Measurements from ENCODE around the gene NCBP3.

The NCBP3 gene

GRCh38 chr17:3845621-3846436, at the start of gene NCBP3:
NCBP3 (minus strand) TSS chr17:3846246; CDS start chr17:3846223, 23 bp downstream.
- peak; percentile 97 for DNase-seq

DNA sequence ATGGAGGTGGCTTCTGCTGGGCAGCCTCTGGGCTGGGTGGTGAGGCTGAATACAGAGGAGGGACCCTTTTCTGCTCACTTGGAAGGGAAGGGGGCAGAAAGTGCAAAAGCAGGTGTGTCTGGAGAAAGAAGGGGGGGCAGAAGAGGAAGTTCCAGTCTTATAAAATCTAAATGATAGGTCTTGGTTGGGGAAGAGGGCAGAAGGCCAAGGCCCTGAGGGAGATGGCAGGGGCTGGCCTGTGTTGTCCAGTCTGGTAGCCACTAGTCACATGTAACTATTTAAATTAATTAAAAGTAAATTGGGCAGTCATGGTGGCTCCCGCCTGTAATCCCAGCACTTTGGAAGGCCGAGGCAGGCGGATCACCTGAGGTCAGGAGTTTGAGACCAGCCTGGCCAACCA, 49.3 kb upstream of the NCBP3 start:
- DNase-seq, result no peak

DNA sequence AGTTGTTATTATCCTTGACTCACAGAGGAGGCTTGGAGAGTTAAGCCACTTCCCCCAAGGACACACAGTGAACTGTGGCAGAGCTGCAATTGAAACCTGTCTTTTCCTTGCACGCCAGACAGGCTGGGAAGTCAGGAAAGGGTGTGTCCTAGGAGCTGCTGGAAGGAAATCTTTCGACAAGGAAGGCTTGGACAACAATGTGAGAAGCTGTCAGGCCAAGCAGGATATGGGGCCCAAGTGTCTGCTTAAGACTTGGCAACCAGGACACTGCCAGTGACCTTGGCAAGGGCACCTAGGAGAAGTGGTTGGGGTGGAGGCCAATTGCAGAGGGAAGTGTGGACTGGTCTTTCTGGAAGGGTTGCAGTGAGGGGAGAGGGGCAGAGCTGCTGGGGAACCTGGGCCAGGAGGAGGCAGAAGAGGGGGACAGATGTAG, 48.9 kb upstream of the NCBP3 start:
- DNase-seq, result peak; percentile 40

GRCh38 chr17:3894188-3894587, 48.1 kb upstream of the NCBP3 start:
- DNase-seq, result no peak

DNA sequence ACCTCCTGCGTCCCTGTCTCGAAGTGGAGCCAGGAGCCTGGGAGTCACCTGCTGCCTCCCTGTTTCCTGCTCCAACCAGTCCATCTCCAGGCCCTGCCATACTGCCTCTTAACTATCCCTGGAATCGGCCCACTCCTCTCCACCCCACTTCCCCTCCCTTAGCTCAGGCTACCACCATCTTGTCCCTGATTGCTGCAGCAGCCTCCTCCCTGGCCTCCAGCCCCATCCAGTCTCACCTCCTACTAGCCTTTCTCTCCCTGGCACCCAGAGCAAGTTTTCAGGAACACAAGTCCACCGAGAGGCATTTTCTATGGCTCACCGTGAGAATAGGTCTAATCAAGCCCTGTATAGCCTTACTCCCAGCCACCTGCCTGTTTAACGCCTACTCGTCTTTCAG, 47.7 kb upstream of the NCBP3 start:
- no peak for DNase-seq

DNA sequence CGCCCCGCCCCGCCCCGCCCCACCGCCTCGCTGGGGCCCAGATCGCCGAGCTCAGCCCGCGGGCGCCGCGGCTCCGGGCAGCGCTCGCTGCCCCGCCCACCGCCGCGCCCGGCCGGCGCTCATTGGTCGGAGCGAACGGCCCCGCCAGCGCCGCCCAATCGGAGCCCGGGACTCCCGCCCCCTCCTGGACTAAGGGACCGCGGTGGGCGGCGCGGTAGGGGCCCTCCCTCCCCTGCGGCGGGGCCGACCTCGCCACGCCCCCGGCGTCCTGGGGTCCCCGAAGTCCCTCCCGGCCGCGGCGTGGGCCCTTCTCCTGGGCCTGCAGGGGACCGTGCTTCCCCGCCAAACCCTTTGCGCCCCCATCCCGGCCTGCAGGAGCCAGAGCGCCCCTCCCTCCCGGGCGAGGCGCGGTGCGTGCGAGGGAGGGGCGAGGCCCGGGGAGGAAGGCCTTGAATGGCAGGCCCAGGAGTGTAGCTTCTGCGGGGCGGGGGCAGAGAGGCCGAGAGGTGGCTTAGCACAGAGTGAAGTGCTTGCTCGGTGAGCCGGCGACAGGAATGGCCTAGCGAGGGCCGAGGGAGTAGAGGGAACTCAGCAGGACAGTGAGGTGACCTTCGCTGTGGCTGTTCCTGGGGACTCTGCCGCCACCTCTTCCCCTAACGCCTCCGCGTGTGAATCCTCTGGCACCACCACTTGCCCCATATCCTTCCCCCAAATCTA, 47.1 kb upstream of the NCBP3 start, which contains the start of gene CAMKK1:
CAMKK1 (minus strand) TSS at position 51 of the 717 bp plus-strand sequence. CDS start 7,366 bp downstream, outside the sequence.
- DNase-seq, result peak; percentile 98

DNA sequence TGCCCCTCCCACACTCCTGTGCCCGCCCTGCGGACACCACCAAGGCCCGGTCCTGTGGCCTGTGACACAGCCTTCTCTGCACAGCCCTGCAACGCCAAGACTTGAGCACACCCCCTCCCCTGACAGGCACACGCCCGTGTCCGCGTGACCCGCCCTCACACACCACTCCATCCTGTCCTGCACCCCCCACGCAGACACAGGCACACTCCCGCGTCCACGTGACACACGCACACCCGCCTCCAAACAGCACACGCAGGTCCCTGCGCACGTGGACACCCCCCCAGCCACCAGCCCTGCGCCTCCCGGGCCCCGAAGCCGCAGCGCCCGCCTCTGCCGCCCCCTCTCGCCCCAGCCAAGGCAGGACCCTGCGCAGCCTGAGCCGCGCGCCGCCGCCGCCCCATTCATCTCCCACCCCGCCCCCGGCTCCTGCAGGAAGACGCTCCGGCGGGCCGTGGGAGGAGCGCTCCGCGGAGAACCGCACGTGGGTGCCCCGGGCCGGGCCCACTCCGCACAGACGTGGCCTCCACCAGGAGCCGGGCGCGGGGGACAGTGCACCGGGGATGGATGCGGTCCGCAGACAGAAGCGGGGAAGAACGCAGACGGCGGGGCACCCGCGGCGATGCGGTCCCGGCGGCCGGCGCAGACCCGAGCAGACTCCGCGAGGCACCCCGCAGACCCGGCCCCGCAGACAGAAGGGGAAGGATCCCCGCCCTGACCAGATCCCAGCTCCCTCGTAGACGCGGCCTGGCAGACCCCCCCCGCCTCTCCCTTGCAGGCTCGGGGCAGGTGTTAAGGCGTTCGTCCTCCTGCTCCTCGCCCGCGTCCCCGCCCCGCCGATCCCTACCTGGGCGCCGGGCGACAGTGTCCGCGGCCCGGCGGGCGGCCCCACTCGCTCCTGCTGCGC, 46.3 kb upstream of the NCBP3 start:
- peak; percentile 75 for DNase-seq

GRCh38 chr17:3891626-3892094, 45.6 kb upstream of the NCBP3 start:
- DNase-seq, result no peak

DNA sequence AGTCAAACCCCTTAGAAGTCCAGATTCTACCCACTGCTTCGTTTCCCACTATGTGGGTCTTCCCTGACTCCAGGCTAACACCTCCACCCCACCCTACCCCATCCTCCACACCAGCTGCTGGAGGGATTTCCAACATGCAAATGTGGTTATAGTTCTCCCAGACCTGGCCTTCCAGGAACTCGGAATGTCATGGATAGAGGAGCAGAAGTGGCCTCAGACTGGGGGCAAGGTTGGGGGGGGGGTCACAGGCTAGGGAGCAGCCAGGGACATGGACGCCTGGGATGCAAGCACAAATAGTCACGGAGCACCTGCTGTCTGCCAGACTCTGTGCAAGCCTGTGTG, 44.8 kb upstream of the NCBP3 start:
- peak; percentile 89 for DNase-seq

DNA sequence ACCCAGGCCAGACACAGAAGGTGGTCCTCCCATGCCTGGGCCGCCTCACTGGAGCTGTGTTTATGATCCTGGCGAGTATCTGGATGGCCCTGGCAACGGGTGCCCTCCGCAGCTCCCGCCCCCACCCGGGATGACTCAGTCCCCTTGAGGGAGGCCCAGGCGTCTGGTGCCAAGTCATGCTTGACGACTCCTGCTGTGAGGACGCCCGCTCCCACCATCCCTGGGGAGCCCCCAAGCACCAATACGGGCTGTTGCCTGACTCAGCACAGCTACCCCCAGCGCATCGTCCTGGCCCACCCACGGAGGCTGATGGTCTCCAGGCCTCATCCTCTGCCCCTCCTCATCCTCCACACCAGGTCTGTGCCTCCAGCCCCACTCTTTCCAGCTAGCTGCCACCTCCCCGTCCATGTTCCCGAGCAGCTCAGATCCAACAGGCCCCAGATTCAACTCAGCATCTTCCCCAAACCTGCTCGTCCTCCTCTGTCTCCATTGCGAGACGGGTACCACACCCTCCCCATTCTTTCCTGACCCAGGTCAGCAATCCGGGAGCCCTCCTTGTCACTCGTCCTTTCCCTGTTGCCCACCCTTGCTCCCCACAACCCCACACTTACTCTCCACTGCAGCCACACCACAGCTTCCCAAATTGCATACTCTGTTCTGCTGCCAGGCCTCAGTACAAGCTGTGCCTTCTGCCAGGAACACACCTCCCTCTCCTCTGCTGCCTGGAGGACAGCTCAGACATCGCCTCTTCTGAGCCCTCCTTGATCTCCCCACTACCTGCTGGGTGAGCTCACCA, 44.2 kb upstream of the NCBP3 start:
- DNase-seq, result peak; percentile 94

GRCh38 chr17:3889325-3890012, 43.4 kb upstream of the NCBP3 start:
- DNase-seq, result no peak

DNA sequence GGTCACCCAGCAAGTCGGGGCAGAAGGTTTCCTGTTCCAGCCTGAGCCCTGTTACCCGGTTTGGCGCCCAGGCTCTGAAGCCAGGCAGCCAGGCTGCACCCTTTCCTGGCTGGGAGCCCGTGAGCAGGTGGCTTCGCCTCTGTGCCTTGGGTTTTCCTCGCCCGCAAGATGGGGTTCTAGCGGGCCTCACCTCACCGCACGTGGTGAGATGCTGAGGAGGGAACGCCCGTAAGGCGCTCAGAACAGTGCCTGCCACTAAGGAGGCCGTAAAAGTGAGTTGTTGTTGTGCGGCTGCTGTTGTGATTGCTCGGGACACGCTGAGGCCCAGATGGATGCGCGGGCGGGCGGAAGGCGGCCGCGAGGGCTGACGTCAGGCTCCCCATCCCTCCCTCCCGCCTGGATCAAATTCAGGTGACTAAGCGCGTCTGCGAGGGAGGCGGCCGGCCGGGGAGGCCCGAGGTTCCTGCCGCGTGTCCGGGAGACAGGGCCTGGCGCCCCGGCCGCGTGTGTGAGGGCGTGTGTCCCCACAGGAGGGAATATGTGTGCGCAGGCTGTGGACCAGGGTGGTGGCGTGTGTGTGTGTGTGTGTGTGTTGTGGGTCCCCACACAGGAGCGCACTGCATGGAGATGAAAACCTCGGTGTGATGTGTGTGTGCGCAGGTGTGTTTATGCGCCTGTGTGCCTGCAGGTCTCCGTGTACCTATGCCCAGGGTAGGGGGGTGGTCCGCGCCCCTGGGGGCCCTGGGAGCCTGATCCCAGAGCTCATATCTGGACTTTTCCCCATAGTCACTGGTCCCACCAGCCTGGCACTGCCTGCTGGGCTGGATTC, 42.5 kb upstream of the NCBP3 start:
- DNase-seq, result peak; percentile 92

GRCh38 chr17:3887804-3888203, 41.8 kb upstream of the NCBP3 start:
- peak; percentile 73 for DNase-seq

DNA sequence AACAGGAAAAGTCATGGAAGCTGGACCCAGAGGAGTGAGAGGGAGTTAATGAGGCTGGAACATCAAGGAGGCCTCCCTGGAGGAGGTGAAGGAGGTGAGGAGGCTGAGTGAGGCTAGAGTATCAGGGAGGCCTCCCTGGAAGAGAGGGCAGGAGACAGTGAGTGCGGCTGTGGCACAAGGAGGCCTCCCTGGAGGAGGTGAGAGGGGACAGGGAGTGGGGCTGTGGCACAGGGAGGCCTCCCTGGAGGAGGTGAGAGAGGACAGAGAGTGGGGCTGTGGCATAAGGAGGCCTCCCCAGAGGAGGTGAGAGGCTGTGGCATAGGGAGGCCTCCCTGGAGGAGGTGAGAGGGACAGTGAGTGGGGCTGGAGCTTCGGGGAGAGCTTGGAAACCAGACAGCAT, 41.3 kb upstream of the NCBP3 start:
- DNase-seq, result no peak

DNA sequence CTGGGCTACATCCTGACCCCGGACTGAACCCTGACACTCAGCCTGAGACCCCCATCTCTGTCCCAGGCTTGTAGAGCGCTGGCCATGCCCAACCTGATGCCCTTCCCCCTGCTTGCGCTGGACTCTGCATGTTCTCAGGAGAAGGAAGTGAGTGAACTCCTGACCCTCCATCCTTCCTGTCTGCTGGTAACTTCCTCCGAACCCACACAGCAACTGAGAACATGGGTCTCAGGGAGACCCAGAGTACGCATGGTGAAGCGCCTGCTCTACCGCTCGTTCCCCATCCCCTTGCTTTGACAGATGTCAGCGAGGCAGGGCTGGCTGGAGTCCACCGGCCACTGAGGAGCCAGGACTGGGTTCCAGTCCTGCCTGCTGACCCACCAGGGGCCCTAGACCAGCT, 40.7 kb upstream of the NCBP3 start:
- DNase-seq, result no peak

DNA sequence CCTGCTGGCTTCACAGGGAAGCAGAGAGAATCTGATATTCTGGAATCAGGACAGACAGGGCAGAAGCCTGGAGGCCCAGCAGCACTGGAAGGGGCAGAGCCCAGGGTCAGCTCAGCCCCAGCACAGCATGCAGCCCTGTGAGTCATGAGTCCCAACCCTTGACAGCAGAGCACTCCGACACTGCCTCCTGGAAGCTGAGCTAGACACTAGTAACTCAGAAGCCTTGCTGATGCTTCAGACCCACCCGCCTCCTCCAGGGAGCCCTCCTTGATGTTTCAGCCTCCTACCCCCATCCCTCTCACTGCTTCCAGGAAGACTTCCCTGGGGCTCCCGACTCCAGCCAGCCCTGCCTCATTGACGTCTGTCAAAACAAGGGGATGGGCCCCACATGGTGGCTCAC, 39.9 kb upstream of the NCBP3 start:
- DNase-seq, result no peak

GRCh38 chr17:3885271-3885670, 39.2 kb upstream of the NCBP3 start:
- DNase-seq, result no peak

GRCh38 chr17:3884188-3884587, 38.1 kb upstream of the NCBP3 start:
- DNase-seq, result no peak

DNA sequence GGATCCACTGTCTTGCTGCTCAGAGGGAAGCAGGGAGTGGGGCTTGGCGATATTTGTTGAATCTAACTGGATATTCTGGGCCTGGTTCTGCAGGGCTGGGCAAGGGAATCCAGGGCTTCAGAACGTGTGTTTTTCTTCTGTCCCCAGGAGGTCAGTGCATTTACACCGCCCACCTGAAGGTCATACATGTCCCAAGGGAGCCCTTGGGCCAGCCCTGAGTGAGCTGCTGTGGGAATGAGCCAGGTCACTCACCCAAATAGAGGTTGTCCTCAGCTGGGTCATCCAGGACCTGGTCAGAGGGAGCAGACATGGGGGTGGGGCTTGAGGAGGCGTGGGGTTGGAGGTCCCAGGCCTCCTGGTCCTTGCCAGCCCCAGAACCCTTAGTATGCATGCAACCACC, 36.2 kb upstream of the NCBP3 start:
- DNase-seq, result no peak

DNA sequence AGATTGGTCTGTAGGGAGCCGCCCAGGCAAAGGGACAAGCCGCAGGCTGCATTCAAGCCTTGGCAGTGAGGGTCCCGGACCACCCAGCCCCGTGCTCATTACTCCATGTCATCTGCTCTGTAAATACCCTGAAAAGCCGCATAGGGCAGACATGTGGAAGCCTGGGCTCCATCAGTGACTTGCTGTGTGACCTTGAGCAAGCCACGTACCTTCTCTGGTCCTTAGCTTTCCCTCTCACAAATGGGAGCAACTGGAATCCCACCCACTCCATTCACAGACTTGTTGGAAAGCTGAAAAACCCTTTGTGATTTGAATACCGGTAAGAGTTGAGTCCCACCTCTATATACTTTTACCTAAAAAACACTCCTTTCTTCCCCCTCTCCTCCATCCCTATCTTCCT, 34.9 kb upstream of the NCBP3 start:
- no peak for DNase-seq
